Activated T-helper 1 cell treated with anti-CD3 and anti-CD28 coated beads, Interleukin-12 subunit alpha, Interleukin-12 subunit beta, Interleukin-2, Interleukin-4 antibody, amounts not matched to agents 30 ng/mL and 10 ng/mL and 1 ng/mL, durations not matched to agents 14 hours and 24 hours and 36 hours (primary cell): ENCODE measurements around the gene GGACT. TPM values are rescaled to one million over a fixed set of nuclear protein-coding genes. Genes with fewer than 3 reads are reported as not detected.

Source experiments
- DNase-seq: peaks from one replicate; pipeline ENCODE4 v3.0.0; 2021; ENCODE audit warnings: low spot score
- H3K27ac Mint-ChIP-seq: one replicate; pipeline ENCODE4 v1.8.0; 2021; ENCODE audit warnings: mild to moderate bottlenecking, mixed read lengths
- H3K27me3 Mint-ChIP-seq: one replicate; pipeline ENCODE4 v1.8.0; 2022; ENCODE audit warnings: mild to moderate bottlenecking, moderate library complexity, mixed read lengths; ENCODE audit not compliant: insufficient read depth
- H3K36me3 Mint-ChIP-seq: one replicate; pipeline ENCODE4 v1.8.0; 2021; ENCODE audit warnings: low read depth, mixed read lengths
- H3K4me1 Mint-ChIP-seq: one replicate; pipeline ENCODE4 v1.8.0; 2021; ENCODE audit warnings: low read depth, mixed read lengths
- H3K4me3 Mint-ChIP-seq: one replicate; pipeline ENCODE4 v1.8.0; 2021; ENCODE audit warnings: mild to moderate bottlenecking, moderate library complexity, mixed read lengths
- H3K9me3 Mint-ChIP-seq: one replicate; pipeline ENCODE4 v1.8.0; 2021; ENCODE audit warnings: mixed read lengths
- intact Hi-C: fragments of 100-400 bp; cut with micrococcal nuclease; formaldehyde crosslinking; loops from one replicate; pipeline ENCODE4 v1.15.1; 2024
- total RNA-seq: library from RNA; stranded (reverse); gene quantifications from 2 replicates; pipeline ENCODE4 v1.2.3, GENCODE V29; 2022

Gene GGACT
- total RNA-seq, 1 donor from 2014 or later = 7.2 TPM

DNA sequence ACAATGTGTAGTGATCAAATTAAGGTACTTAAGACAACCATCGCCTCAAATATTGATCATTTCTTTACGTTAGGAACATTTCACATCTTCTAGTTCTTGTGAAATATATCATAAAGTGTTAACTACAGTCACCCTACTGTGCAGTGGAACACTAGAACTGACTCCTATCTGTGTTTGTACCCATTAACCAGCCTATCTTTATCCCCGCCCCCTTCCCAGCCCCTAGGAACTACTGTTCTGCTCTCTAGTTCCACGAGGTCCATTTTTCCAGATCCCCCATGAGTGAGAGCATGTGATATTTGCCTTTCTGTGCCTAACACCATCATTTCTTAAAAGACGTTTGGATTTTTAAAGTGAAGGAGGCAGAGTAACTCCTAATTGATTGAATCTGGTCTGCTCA lies 24.4 kb upstream of the GGACT start:
- H3K4me1 Mint-ChIP-seq = peaks cover 32% of the 10 kb centered on the region
- H3K36me3 Mint-ChIP-seq = peaks cover 21% of the 10 kb centered on the region
- no peak overlapping the region for H3K4me3 Mint-ChIP-seq
- DNase-seq = no peak
- H3K27ac Mint-ChIP-seq = no peak overlapping the region
- intact Hi-C loops = no loop called here
- H3K27me3 Mint-ChIP-seq = no peaks in the 10 kb centered on the region
- no peaks in the 10 kb centered on the region for H3K9me3 Mint-ChIP-seq

GRCh38 chr13:100611678-100612492 lies 23.3 kb upstream of the GGACT start:
- Mint-ChIP-seq H3K9me3 (no peaks in the 10 kb centered on the region), H3K27ac (no peak overlapping the region)
- intact Hi-C loops = no loop called here

GRCh38 chr13:100610391-100611347 lies 22.1 kb upstream of the GGACT start:
- intact Hi-C loops = no loop called here
- no peaks in the 10 kb centered on the region for H3K9me3 Mint-ChIP-seq
- no peak overlapping the region for H3K27ac Mint-ChIP-seq
- peaks cover 26% of the 10 kb centered on the region for H3K36me3 Mint-ChIP-seq
- H3K4me1 Mint-ChIP-seq = peaks cover 35% of the 10 kb centered on the region
- no peak for DNase-seq
- no peak overlapping the region for H3K4me3 Mint-ChIP-seq
- no peaks in the 10 kb centered on the region for H3K27me3 Mint-ChIP-seq

More at GRCh38 chr13:100611678-100612492, 23.3 kb upstream of the GGACT start:
- Mint-ChIP-seq H3K4me1 (peaks cover 35% of the 10 kb centered on the region), H3K36me3 (peaks cover 25% of the 10 kb centered on the region), H3K4me3 (no peak overlapping the region), H3K27me3 (no peaks in the 10 kb centered on the region)
- DNase-seq = no peak

- intact Hi-C loops = loop anchor here (2.0 kb wide), 1 partner anchor 20 kb away; the partner anchor contains the start of gene GGACT
- H3K36me3 Mint-ChIP-seq = peaks cover 30% of the 10 kb centered on the region
- peaks cover 35% of the 10 kb centered on the region for H3K4me1 Mint-ChIP-seq
- no peaks in the 10 kb centered on the region for H3K9me3 Mint-ChIP-seq
- no peaks in the 10 kb centered on the region for H3K27me3 Mint-ChIP-seq
- no peak for DNase-seq
- peak overlapping the region; percentile 35 for H3K27ac Mint-ChIP-seq
- H3K4me3 Mint-ChIP-seq = no peak overlapping the region
Observed at GRCh38 chr13:100608906-100609305, 20.3 kb upstream of the GGACT start.

GRCh38 chr13:100608489-100608888 lies 19.9 kb upstream of the GGACT start:
- peaks cover 32% of the 10 kb centered on the region for H3K36me3 Mint-ChIP-seq
- intact Hi-C loops = loop anchor here (2.0 kb wide), 1 partner anchor 20 kb away; the partner anchor contains the start of gene GGACT
- no peak for DNase-seq
- H3K4me3 Mint-ChIP-seq = no peak overlapping the region
- H3K4me1 Mint-ChIP-seq = peaks cover 35% of the 10 kb centered on the region
- H3K27ac Mint-ChIP-seq = peak overlapping the region; percentile 55
- no peaks in the 10 kb centered on the region for H3K27me3 Mint-ChIP-seq
- no peaks in the 10 kb centered on the region for H3K9me3 Mint-ChIP-seq

DNA sequence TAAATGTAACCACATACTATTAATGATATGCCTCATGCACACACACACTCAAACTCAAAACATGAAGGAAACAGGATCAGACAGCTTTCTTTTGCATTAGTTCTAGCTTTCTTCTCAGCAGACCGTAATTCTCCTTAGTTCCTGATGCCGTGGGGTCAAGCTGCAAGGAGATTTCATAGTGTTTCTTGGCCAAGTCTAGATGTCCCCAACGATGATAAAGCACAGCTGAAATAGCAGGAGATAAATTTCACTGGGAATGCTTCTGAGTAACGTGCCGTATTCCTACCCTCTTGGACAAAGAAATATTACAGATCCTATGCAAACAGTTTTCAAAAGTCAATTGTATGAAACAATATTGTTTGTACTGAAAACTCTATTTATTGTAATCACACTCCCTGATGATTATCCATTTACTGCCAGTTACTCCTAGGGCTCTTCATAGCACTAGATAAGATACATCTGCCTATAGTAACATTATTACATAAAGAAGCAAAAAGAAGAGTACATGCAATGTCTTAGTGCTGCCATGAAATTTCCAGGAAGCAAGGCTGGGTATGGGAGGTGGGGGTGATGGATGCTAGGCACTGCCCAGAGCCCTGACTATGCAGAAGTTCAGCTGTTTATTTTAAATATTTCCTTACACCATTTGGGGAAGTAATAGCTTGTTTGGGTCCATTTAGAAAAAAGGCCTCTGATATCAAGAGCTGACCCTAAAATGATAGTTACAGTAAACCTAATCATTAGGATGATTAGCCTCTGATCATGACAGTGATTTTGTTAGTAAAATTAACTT lies 16.5 kb upstream of the GGACT start:
- no peak overlapping the region for H3K4me3 Mint-ChIP-seq
- peaks cover 22% of the 10 kb centered on the region for H3K4me1 Mint-ChIP-seq
- no peaks in the 10 kb centered on the region for H3K27me3 Mint-ChIP-seq
- no peaks in the 10 kb centered on the region for H3K9me3 Mint-ChIP-seq
- H3K36me3 Mint-ChIP-seq = peaks cover 29% of the 10 kb centered on the region
- DNase-seq = no peak
- H3K27ac Mint-ChIP-seq = no peak overlapping the region
- intact Hi-C loops = no loop called here

DNA sequence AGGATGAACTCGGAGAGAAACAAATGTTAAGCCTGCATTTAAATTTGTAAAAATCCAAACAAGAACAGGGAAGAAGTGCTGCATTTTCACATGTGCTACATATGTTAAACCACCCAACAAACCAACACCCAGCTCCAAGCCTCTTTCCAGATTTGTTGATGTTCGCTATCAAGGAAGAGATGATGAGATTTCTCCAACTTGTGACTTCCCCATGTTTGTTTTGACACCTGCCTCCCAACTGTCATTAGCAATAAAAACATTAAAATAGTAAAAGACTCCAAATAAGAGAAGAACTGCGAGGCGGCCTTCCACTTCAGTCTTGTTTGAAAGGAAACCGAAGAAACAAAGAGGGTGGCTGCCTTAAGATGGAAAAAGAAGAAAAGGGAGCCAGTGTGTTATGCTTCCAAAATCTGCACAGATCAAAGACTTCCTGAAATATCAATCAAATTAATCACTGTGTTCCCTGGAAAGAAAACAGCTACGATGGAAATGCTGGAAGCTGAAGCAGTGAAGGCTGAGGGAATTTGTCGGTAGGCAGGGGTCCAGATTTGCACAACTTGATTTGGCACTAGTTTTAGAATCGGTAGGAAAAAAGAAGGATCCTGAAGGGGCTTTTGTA lies 14.0 kb upstream of the GGACT start:
- Mint-ChIP-seq H3K36me3 (peaks cover 17% of the 10 kb centered on the region), H3K27ac (no peak overlapping the region), H3K9me3 (no peaks in the 10 kb centered on the region), H3K4me1 (no peaks in the 10 kb centered on the region), H3K27me3 (no peaks in the 10 kb centered on the region), H3K4me3 (no peak overlapping the region)
- intact Hi-C loops = no loop called here
- DNase-seq = no peak

DNA sequence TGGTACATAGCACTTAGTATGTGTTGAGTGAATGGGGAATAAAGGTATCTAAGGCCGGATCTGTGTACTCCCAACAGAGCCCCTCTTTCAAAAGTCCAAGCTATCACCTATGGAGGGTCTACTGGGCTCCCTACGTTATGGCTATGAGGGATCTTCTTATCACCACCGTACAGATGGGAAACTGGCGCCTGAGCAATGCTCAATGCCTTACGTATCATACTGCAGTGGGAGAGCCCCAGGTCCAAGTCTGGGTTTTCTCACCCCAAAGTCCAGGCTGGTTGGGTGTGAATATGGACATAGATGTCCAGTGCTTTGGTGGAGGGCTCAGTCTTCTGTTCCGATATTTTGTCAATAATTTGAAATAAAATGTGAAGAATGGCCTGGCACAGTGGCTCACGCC lies 13.1 kb upstream of the GGACT start:
- no peak overlapping the region for H3K4me3 Mint-ChIP-seq
- H3K27me3 Mint-ChIP-seq = no peaks in the 10 kb centered on the region
- H3K27ac Mint-ChIP-seq = no peak overlapping the region
- intact Hi-C loops = no loop called here
- H3K36me3 Mint-ChIP-seq = peaks cover 14% of the 10 kb centered on the region
- DNase-seq = no peak
- no peaks in the 10 kb centered on the region for H3K9me3 Mint-ChIP-seq
- H3K4me1 Mint-ChIP-seq = no peaks in the 10 kb centered on the region

DNA sequence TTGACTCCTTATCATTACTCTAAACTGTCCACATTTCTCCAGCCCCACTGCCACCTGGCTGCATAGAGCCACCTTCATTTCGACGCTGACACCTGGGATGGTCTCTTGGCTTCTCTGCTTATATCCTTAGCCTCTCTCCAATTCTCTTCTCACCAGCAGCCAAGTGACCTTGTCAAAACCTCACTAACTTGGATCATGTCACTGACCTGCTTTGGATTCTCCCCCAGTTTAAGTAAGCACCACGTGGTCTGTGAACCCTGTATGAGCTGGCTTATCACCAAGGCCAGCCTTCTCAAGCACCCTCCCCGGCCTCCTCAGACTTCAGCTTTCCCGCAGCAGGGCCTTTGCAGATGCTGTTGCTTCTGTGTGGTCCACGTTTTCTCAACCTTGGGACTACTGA lies 12.3 kb upstream of the GGACT start:
- no peak for DNase-seq
- intact Hi-C loops = no loop called here
- Mint-ChIP-seq H3K27me3 (peaks cover 3% of the 10 kb centered on the region), H3K36me3 (peaks cover 14% of the 10 kb centered on the region), H3K4me1 (no peaks in the 10 kb centered on the region), H3K9me3 (no peaks in the 10 kb centered on the region), H3K4me3 (no peak overlapping the region), H3K27ac (no peak overlapping the region)

- H3K27me3 Mint-ChIP-seq = peaks cover 3% of the 10 kb centered on the region
- no peak for DNase-seq
- no peaks in the 10 kb centered on the region for H3K4me1 Mint-ChIP-seq
- intact Hi-C loops = no loop called here
- no peaks in the 10 kb centered on the region for H3K9me3 Mint-ChIP-seq
- no peak overlapping the region for H3K27ac Mint-ChIP-seq
- no peak overlapping the region for H3K4me3 Mint-ChIP-seq
- peaks cover 12% of the 10 kb centered on the region for H3K36me3 Mint-ChIP-seq
Observed at GRCh38 chr13:100600461-100600860, 11.9 kb upstream of the GGACT start.

- intact Hi-C loops = no loop called here
- Mint-ChIP-seq H3K4me1 (no peaks in the 10 kb centered on the region), H3K4me3 (no peak overlapping the region), H3K9me3 (no peaks in the 10 kb centered on the region), H3K27me3 (peaks cover 7% of the 10 kb centered on the region), H3K27ac (no peak overlapping the region), H3K36me3 (no peaks in the 10 kb centered on the region)
- no peak for DNase-seq
Observed at GRCh38 chr13:100597253-100597652, 8.7 kb upstream of the GGACT start.

GRCh38 chr13:100596516-100596915 lies 7.9 kb upstream of the GGACT start:
- H3K27ac Mint-ChIP-seq = no peak overlapping the region
- no peak overlapping the region for H3K4me3 Mint-ChIP-seq
- peaks cover 2% of the 10 kb centered on the region for H3K4me1 Mint-ChIP-seq
- no peaks in the 10 kb centered on the region for H3K36me3 Mint-ChIP-seq
- no peak for DNase-seq
- intact Hi-C loops = no loop called here
- H3K27me3 Mint-ChIP-seq = peaks cover 7% of the 10 kb centered on the region
- H3K9me3 Mint-ChIP-seq = no peaks in the 10 kb centered on the region
